Gastrocnemius medialis (tissue), 4 donors: ENCODE measurements around the gene RBM10. TPM values are rescaled to one million over a fixed set of nuclear protein-coding genes. Genes with fewer than 3 reads are reported as not detected.

Experiments
- ATAC-seq, 2 donors: fragments of 150-250 bp; one replicate each; pipeline ENCODE4 v1.9.1; 2016
- DNase-seq, 2 donors: peaks; one replicate each; pipeline ENCODE4 v3.0.0-alpha.2; 2019
- H3K27ac ChIP-seq, 4 donors: fragments of 200-600 bp; sonication (generic); 1 replicate in 1 of 4; 2 replicates in 3 of 4; pipeline ENCODE4 v1.5.1; 2016 to 2018; ENCODE audit warnings: mild to moderate bottlenecking in 2 of 4, moderate library complexity in 1 of 4
- H3K27me3 ChIP-seq, 3 donors: fragments of 200-600 bp; sonication (generic) in 2 of 3; 1 replicate in 1 of 3; 2 replicates in 2 of 3; pipeline versions ENCODE4 v1.5.1 to v1.6.0; 2016 to 2019; ENCODE audit warnings: mild to moderate bottlenecking in 1 of 3, moderate library complexity in 1 of 3
- H3K36me3 ChIP-seq, 2 donors: fragments of 200-600 bp; sonication (generic) in 1 of 2; one replicate each; pipeline ENCODE4 v1.5.1; 2017 to 2018
- H3K4me1 ChIP-seq, 2 donors: fragments of 200-600 bp; sonication (generic) in 1 of 2; one replicate each; pipeline ENCODE4 v1.5.1; 2016 to 2017; ENCODE audit warnings: mild to moderate bottlenecking in 2 of 2
- H3K4me3 ChIP-seq, 4 donors: fragments of 200-600 bp; sonication (generic) in 3 of 4; 1 replicate in 1 of 4; 2 replicates in 3 of 4; pipeline ENCODE4 v1.5.1; 2016 to 2019; ENCODE audit warnings: mild to moderate bottlenecking in 2 of 4
- H3K9me3 ChIP-seq, 3 donors: fragments of 200-600 bp; sonication (generic) in 2 of 3; 1 replicate in 1 of 3; 2 replicates in 2 of 3; pipeline ENCODE4 v1.5.1; 2016 to 2019
- CTCF ChIP-seq, 5 experiments: fragments of 450-650 bp in 3 of 5; fragments of 200-600 bp in 2 of 5; sonication (generic) in 2 of 5; IDR thresholded peaks in 4 of 5; conservative IDR thresholded peaks in 1 of 5; 1 replicate in 4 of 5; 2 replicates in 1 of 5; pipeline ENCODE4 v1.5.1; 2016 to 2019; ENCODE audit warnings: antibody characterized with exemption in 5 of 5, mild to moderate bottlenecking in 3 of 5, moderate library complexity in 3 of 5
- POLR2A ChIP-seq, 2 donors: fragments of 450-650 bp; IDR thresholded peaks; one replicate each; pipeline ENCODE4 v1.6.1; 2017; ENCODE audit warnings: antibody characterized with exemption in 2 of 2, mild to moderate bottlenecking in 2 of 2, moderate library complexity in 2 of 2
- in situ Hi-C, 4 donors: fragments of 200-750 bp; cut with MboI; loops; one replicate each; pipeline versions ENCODE4 v1.15.0 to v1.8.0; 2017; ENCODE audit warnings: low sequenced_read_pairs in 4 of 4
- intact Hi-C: fragments of 100-400 bp; cut with DNase I; formaldehyde crosslinking; loops from one replicate; pipeline ENCODE4 v1.15.1; 2023; ENCODE audit warnings: low total_unique reads
- total RNA-seq, 4 donors: library from RNA; depleted of rRNA; stranded (reverse); fragments of >200 nt; gene quantifications; one replicate each; pipeline versions ENCODE4 v1.1.0 to v1.2.3, GENCODE V29; 2016

Gene RBM10
- total RNA-seq, 4 donors from 2014 or later = 18.7 to 49.3 (median 23.5) TPM

- ATAC-seq (no peak), DNase-seq (no peak)
- Histone ChIP-seq H3K27me3 (no peaks in the 10 kb centered on the region), H3K4me1 (no peaks in the 10 kb centered on the region), H3K9me3 (no peaks in the 10 kb centered on the region), H3K27ac (no peak overlapping the region), H3K36me3 (peaks cover 0 to 51% of the 10 kb centered on the region in 2 donors), H3K4me3 (no peak overlapping the region)
- intact Hi-C loops (no loop called here), in situ Hi-C loops (no loop called here)
- TF ChIP-seq POLR2A (IDR thresholded peaks at IDR 0.05) (no peak), CTCF (IDR thresholded peaks at IDR 0.05 in 4 of 5, conservative IDR thresholded peaks at IDR 0.05 in 1 of 5) (no peak)
Observed at GRCh38 chrX:47172971-47173792, 28.2 kb downstream of the RBM10 start.

- TF ChIP-seq CTCF (IDR thresholded peaks at IDR 0.05 in 4 of 5, conservative IDR thresholded peaks at IDR 0.05 in 1 of 5) (no peak), POLR2A (IDR thresholded peaks at IDR 0.05) (no peak)
- in situ Hi-C loops (no loop called here), intact Hi-C loops (no loop called here)
- Histone ChIP-seq H3K27ac (no peak overlapping the region), H3K36me3 (peaks cover 0 to 49% of the 10 kb centered on the region in 2 donors), H3K27me3 (no peaks in the 10 kb centered on the region), H3K9me3 (no peaks in the 10 kb centered on the region), H3K4me3 (no peak overlapping the region), H3K4me1 (no peaks in the 10 kb centered on the region)
- DNase-seq (no peak), ATAC-seq (no peak)
Observed at GRCh38 chrX:47174376-47174775, 29.4 kb downstream of the RBM10 start.

- no peak overlapping the region for H3K4me3 ChIP-seq
- in situ Hi-C loops = loop anchor here in 1 of 4 donors (25.0 kb wide), 1 partner anchor 187 kb away; the partner anchor contains the start of gene ZNF157
- no peaks in the 10 kb centered on the region for H3K9me3 ChIP-seq
- H3K27me3 ChIP-seq = no peaks in the 10 kb centered on the region
- ATAC-seq = no peak
- H3K36me3 ChIP-seq = peaks cover 0 to 46% of the 10 kb centered on the region in 2 donors
- no peak for TF ChIP-seq POLR2A (IDR thresholded peaks at IDR 0.05)
- TF ChIP-seq CTCF (IDR thresholded peaks at IDR 0.05 in 4 of 5, conservative IDR thresholded peaks at IDR 0.05 in 1 of 5) = no peak
- intact Hi-C loops = no loop called here
- no peak overlapping the region for H3K27ac ChIP-seq
- H3K4me1 ChIP-seq = no peaks in the 10 kb centered on the region
- DNase-seq = no peak
Observed at GRCh38 chrX:47174846-47175587, 30.0 kb downstream of the RBM10 start.

- Histone ChIP-seq H3K36me3 (peaks cover 0 to 46% of the 10 kb centered on the region in 2 donors), H3K27ac (no peak overlapping the region), H3K4me3 (no peak overlapping the region), H3K4me1 (no peaks in the 10 kb centered on the region), H3K9me3 (no peaks in the 10 kb centered on the region), H3K27me3 (no peaks in the 10 kb centered on the region)
- DNase-seq (no peak), ATAC-seq (no peak)
- in situ Hi-C loops = loop anchor here in 1 of 4 donors (25.0 kb wide), 1 partner anchor 187 kb away; the partner anchor contains the start of gene ZNF157
- no peak for TF ChIP-seq POLR2A (IDR thresholded peaks at IDR 0.05)
- TF ChIP-seq CTCF (IDR thresholded peaks at IDR 0.05 in 4 of 5, conservative IDR thresholded peaks at IDR 0.05 in 1 of 5) = no peak
- intact Hi-C loops = no loop called here
Observed at GRCh38 chrX:47175588-47175980, 30.6 kb downstream of the RBM10 start.
